H9 (cell line): ENCODE data around the gene VWA5B1. TPM values are rescaled to one million over a fixed set of nuclear protein-coding genes. Genes with fewer than 3 reads are reported as not detected.

Experiments
- DNase-seq: peaks from one replicate; pipeline ENCODE4 v3.0.0-alpha.2; 2017
- H2AFZ ChIP-seq: one replicate; pipeline ENCODE4 v1.6.1; 2013; ENCODE audit warnings: mild to moderate bottlenecking, low read length, control low read depth, moderate library complexity
- H2AK5ac ChIP-seq: 2 replicates; pipeline ENCODE4 v1.6.1; 2013; ENCODE audit warnings: low read length, control low read depth, mixed read lengths; ENCODE audit not compliant: insufficient read length
- H2BK120ac ChIP-seq: one replicate; pipeline ENCODE4 v1.6.1; 2013; ENCODE audit warnings: low read depth, mild to moderate bottlenecking, low read length, control low read depth, inconsistent platforms; ENCODE audit not compliant: poor library complexity, severe bottlenecking
- H2BK12ac ChIP-seq: 2 replicates; pipeline ENCODE4 v1.6.1; 2013; ENCODE audit warnings: low read length, control low read depth, mixed read lengths, low read depth; ENCODE audit not compliant: insufficient read length
- H2BK15ac ChIP-seq: 2 replicates; pipeline ENCODE4 v1.6.1; 2013; ENCODE audit warnings: low read depth, low read length, control low read depth
- H2BK20ac ChIP-seq: one replicate; pipeline ENCODE4 v1.6.1; 2013; ENCODE audit warnings: low read depth, mild to moderate bottlenecking, low read length, control low read depth, inconsistent platforms; ENCODE audit not compliant: poor library complexity, severe bottlenecking
- H2BK5ac ChIP-seq: 2 replicates; pipeline ENCODE4 v1.6.1; 2013; ENCODE audit warnings: low read length, control low read depth, mixed read lengths; ENCODE audit not compliant: insufficient read length
- H3K14ac ChIP-seq: 2 replicates; pipeline ENCODE4 v1.6.1; 2013; ENCODE audit warnings: low read length, control low read depth; ENCODE audit not compliant: insufficient read depth
- H3K18ac ChIP-seq: 2 replicates; pipeline ENCODE4 v1.6.1; 2013; ENCODE audit warnings: low read depth, mild to moderate bottlenecking, mixed read lengths, low read length, control low read depth; ENCODE audit not compliant: insufficient read length
- H3K23ac ChIP-seq: 2 replicates; pipeline ENCODE4 v1.6.1; 2013; ENCODE audit warnings: low read length, control low read depth, mixed read lengths, low read depth; ENCODE audit not compliant: insufficient read length
- H3K23me2 ChIP-seq: 2 replicates; pipeline ENCODE4 v1.6.1; 2013; ENCODE audit warnings: low read depth, mild to moderate bottlenecking, mixed read lengths, low read length, control low read depth; ENCODE audit not compliant: insufficient read length, poor library complexity, severe bottlenecking
- H3K27ac ChIP-seq: 2 replicates; pipeline ENCODE4 v1.5.1; 2013; ENCODE audit warnings: low read length, control low read depth, mixed read lengths, low read depth; ENCODE audit not compliant: insufficient read length
- H3K27me3 ChIP-seq: 2 replicates; pipeline ENCODE4 v1.6.1; 2013; ENCODE audit warnings: low read length, control low read depth, inconsistent platforms; ENCODE audit not compliant: insufficient read depth
- H3K4ac ChIP-seq: 2 replicates; pipeline ENCODE4 v1.6.1; 2013; ENCODE audit warnings: low read depth, mild to moderate bottlenecking, control low read depth, inconsistent platforms, low read length, moderate library complexity
- H3K4me1 ChIP-seq: 2 replicates; pipeline ENCODE4 v1.6.1; 2013; ENCODE audit warnings: low read length, control low read depth, inconsistent platforms; ENCODE audit not compliant: insufficient read depth
- H3K4me2 ChIP-seq: 2 replicates; pipeline ENCODE4 v1.6.1; 2013; ENCODE audit warnings: low read length, control low read depth, mixed read lengths; ENCODE audit not compliant: insufficient read length, insufficient read depth
- H3K56ac ChIP-seq: 2 replicates; pipeline ENCODE4 v1.6.1; 2013; ENCODE audit warnings: low read depth, mild to moderate bottlenecking, mixed read lengths, low read length, control low read depth; ENCODE audit not compliant: insufficient read length
- H3K79me1 ChIP-seq: 2 replicates; pipeline ENCODE4 v1.6.1; 2013; ENCODE audit warnings: low read depth, mild to moderate bottlenecking, moderate library complexity, low read length, control low read depth, inconsistent platforms; ENCODE audit not compliant: insufficient read depth, poor library complexity, severe bottlenecking
- H3K79me2 ChIP-seq: 2 replicates; pipeline ENCODE4 v1.6.1; 2013; ENCODE audit warnings: low read length, control low read depth, inconsistent platforms; ENCODE audit not compliant: insufficient read depth
- H3K9ac ChIP-seq: 2 replicates; pipeline ENCODE4 v1.6.1; 2013; ENCODE audit warnings: low read length, control low read depth, mixed read lengths; ENCODE audit not compliant: insufficient read length; ENCODE audit errors: extremely low read depth
- H3K9me3 ChIP-seq: one replicate; pipeline ENCODE4 v1.6.1; 2013; ENCODE audit warnings: low read depth, low read length, inconsistent platforms; ENCODE audit not compliant: control insufficient read depth
- H3T11ph ChIP-seq: one replicate; pipeline ENCODE4 v1.6.1; 2013; ENCODE audit warnings: mild to moderate bottlenecking, low read length, control low read depth, inconsistent platforms
- H4K20me1 ChIP-seq: one replicate; pipeline ENCODE4 v1.6.1; 2013; ENCODE audit not compliant: control insufficient read depth, insufficient read length, insufficient read depth
- H4K5ac ChIP-seq: 2 replicates; pipeline ENCODE4 v1.6.1; 2013; ENCODE audit warnings: low read depth, mild to moderate bottlenecking, mixed read lengths, low read length, control low read depth; ENCODE audit not compliant: insufficient read length
- H4K8ac ChIP-seq: replicated peaks from 2 replicates; pipeline ENCODE4 v1.6.1; 2013; ENCODE audit warnings: low read length, control low read depth, mixed read lengths, low read depth; ENCODE audit not compliant: insufficient read length
- H4K91ac ChIP-seq: 2 replicates; pipeline ENCODE4 v1.6.1; 2013; ENCODE audit warnings: low read depth, mild to moderate bottlenecking, moderate library complexity, mixed read lengths, low read length, control low read depth; ENCODE audit not compliant: insufficient read length
- H3K27ac Mint-ChIP-seq, 3 experiments: 2 replicates in 2 of 3; 3 replicates in 1 of 3; pipeline ENCODE4 v1.8.0; 2020 to 2021; ENCODE audit warnings: mixed read lengths in 3 of 3, mild to moderate bottlenecking in 1 of 3, moderate library complexity in 1 of 3
- H3K27me3 Mint-ChIP-seq: 2 replicates; pipeline ENCODE4 v1.8.0; 2021; ENCODE audit warnings: low read depth, mild to moderate bottlenecking, moderate library complexity, mixed read lengths
- H3K36me3 Mint-ChIP-seq, 3 experiments: 2 replicates in 2 of 3; 3 replicates in 1 of 3; pipeline ENCODE4 v1.8.0; 2020 to 2021; ENCODE audit warnings: low read depth in 3 of 3, mixed read lengths in 3 of 3; ENCODE audit not compliant: insufficient read depth in 1 of 3
- H3K4me1 Mint-ChIP-seq, 2 experiments: 2 replicates each; pipeline ENCODE4 v1.8.0; 2020; ENCODE audit warnings: mixed read lengths in 2 of 2
- H3K4me3 Mint-ChIP-seq, 2 experiments: 2 replicates in 1 of 2; 3 replicates in 1 of 2; pipeline ENCODE4 v1.8.0; 2020 to 2021; ENCODE audit warnings: mild to moderate bottlenecking in 2 of 2, mixed read lengths in 2 of 2, moderate library complexity in 1 of 2
- H3K9me3 Mint-ChIP-seq, 2 experiments: 2 replicates in 1 of 2; 3 replicates in 1 of 2; pipeline ENCODE4 v1.8.0; 2020; ENCODE audit warnings: mild to moderate bottlenecking in 2 of 2, mixed read lengths in 2 of 2, moderate library complexity in 1 of 2
- CTCF ChIP-seq: fragments of 200-600 bp; sonication (generic); conservative IDR thresholded peaks from 3 replicates; pipeline ENCODE4 v1.8.0; 2021; ENCODE audit warnings: antibody characterized with exemption, mild to moderate bottlenecking
- WGBS: extraction: QIAGEN DNeasy Blood & Tissue Kit; methylation state at CpG from one replicate; pipeline ENCODE4 v1.1.7; 2013; ENCODE audit warnings: missing lambda C conversion rate, low lambda C conversion rate, mixed read lengths; ENCODE audit not compliant: insufficient read length; ENCODE audit errors: extremely low coverage; 5-methylcytosine and 5-hydroxymethylcytosine counted together
- total RNA-seq: library from RNA; stranded (reverse); gene quantifications from 2 replicates; pipeline ENCODE4 v1.2.1, GENCODE V29; 2021

VWA5B1 gene
- total RNA-seq, 1 experiment from 2014 or later, result not detected

GRCh38 chr1:20382711-20383110 lies 92.0 kb downstream of the VWA5B1 start:
- Mint-ChIP-seq H3K4me3 (no peak overlapping the region), H3K4me1 (peaks cover 19 to 29% of the 10 kb centered on the region in 2 experiments), H3K36me3 (no peaks in the 10 kb centered on the region), H3K27ac (no peak overlapping the region), H3K27me3 (peaks cover 89% of the 10 kb centered on the region), H3K9me3 (no peaks in the 10 kb centered on the region)
- H3K23ac ChIP-seq, result no peak overlapping the region
- no peak overlapping the region for H3K4ac ChIP-seq
- no peak overlapping the region for H3K4me2 ChIP-seq
- no peak overlapping the region for H2BK12ac ChIP-seq
- no peak overlapping the region for H3T11ph ChIP-seq
- H2AK5ac ChIP-seq, result no peak overlapping the region
- H4K91ac ChIP-seq, result no peak overlapping the region
- H2BK20ac ChIP-seq, result no peak overlapping the region
- TF ChIP-seq CTCF, result no peak
- no peak overlapping the region for H3K9ac ChIP-seq
- H3K9me3 ChIP-seq, result no peaks in the 10 kb centered on the region
- DNase-seq, result no peak
- H3K23me2 ChIP-seq, result no peaks in the 10 kb centered on the region
- H3K27me3 ChIP-seq, result peaks cover 3% of the 10 kb centered on the region; the same call in 1 of the 2 replicates
- H2BK5ac ChIP-seq, result no peak overlapping the region
- no peak overlapping the region for H3K27ac ChIP-seq
- H4K20me1 ChIP-seq, result no peaks in the 10 kb centered on the region
- H3K18ac ChIP-seq, result no peak overlapping the region
- H2AFZ ChIP-seq, result no peak overlapping the region
- no peak overlapping the region for H4K8ac ChIP-seq
- no peaks in the 10 kb centered on the region for H3K79me1 ChIP-seq
- no CpG with 5 or more reads among the region's 8 CpGs for WGBS
- no peak overlapping the region for H4K5ac ChIP-seq
- no peak overlapping the region for H3K14ac ChIP-seq
- no peak overlapping the region for H3K56ac ChIP-seq
- H3K79me2 ChIP-seq, result no peaks in the 10 kb centered on the region
- H2BK15ac ChIP-seq, result no peak overlapping the region
- H2BK120ac ChIP-seq, result no peak overlapping the region
- no peaks in the 10 kb centered on the region for H3K4me1 ChIP-seq
